DND-41 (cell line): ENCODE measurements around the gene SERINC5.

Experiments used
- ATAC-seq: fragments of 200-7000 bp; cut with Tn5 transposase; 3 replicates; pipeline ENCODE4 v1.9.1; 2021; ENCODE audit warnings: low read depth; ENCODE audit not compliant: insufficient read depth
- DNase-seq: peaks from one replicate; pipeline ENCODE4 v3.0.0-alpha.2; 2020
- H2AFZ ChIP-seq: 2 replicates; pipeline ENCODE4 v1.6.0; 2012; ENCODE audit warnings: low read depth, low read length
- H3K27ac ChIP-seq: 2 replicates; pipeline ENCODE4 v1.5.1; 2012; ENCODE audit warnings: low read length, inconsistent platforms
- H3K27me3 ChIP-seq: fragments of 200-600 bp; sonication (generic); 2 replicates; pipeline ENCODE4 v1.6.0; 2012; ENCODE audit warnings: low read length, mild to moderate bottlenecking, inconsistent platforms; ENCODE audit not compliant: insufficient read depth, poor library complexity
- H3K36me3 ChIP-seq: 2 replicates; pipeline ENCODE4 v1.5.1; 2012; ENCODE audit warnings: low read length, inconsistent platforms; ENCODE audit not compliant: insufficient read depth
- H3K4me1 ChIP-seq: 2 replicates; pipeline ENCODE4 v1.5.1; 2012; ENCODE audit warnings: mild to moderate bottlenecking, low read length; ENCODE audit not compliant: insufficient read depth
- H3K4me2 ChIP-seq: 2 replicates; pipeline ENCODE4 v1.6.0; 2012; ENCODE audit warnings: mild to moderate bottlenecking, moderate library complexity, low read length, inconsistent platforms; ENCODE audit not compliant: insufficient read depth
- H3K4me3 ChIP-seq, 2 experiments: fragments of 200-600 bp in 1 of 2; shearing (Covaris generic) in 1 of 2; 2 replicates each; pipeline ENCODE4 v1.5.1; 2012 to 2016; ENCODE audit warnings: inconsistent platforms in 2 of 2, low read length in 2 of 2, mild to moderate bottlenecking in 2 of 2, low read depth in 1 of 2, moderate library complexity in 1 of 2
- H3K79me2 ChIP-seq: 2 replicates; pipeline ENCODE4 v1.6.0; 2012; ENCODE audit warnings: low read length, inconsistent platforms; ENCODE audit not compliant: insufficient read depth
- H3K9ac ChIP-seq: 2 replicates; pipeline ENCODE4 v1.6.0; 2012; ENCODE audit warnings: low read depth, mild to moderate bottlenecking, inconsistent platforms, low read length, moderate library complexity
- H3K9me3 ChIP-seq: 2 replicates; pipeline ENCODE4 v1.5.1; 2012; ENCODE audit warnings: low read length, moderate library complexity, mild to moderate bottlenecking, inconsistent platforms; ENCODE audit not compliant: insufficient read depth, severe bottlenecking
- H4K20me1 ChIP-seq: 2 replicates; pipeline ENCODE4 v1.6.0; 2012; ENCODE audit warnings: low read length; ENCODE audit not compliant: insufficient read depth
- EZH2 ChIP-seq: IDR thresholded peaks from 3 replicates; pipeline ENCODE4 v1.6.1; 2012; ENCODE audit warnings: borderline replicate concordance, low read depth, mild to moderate bottlenecking, moderate library complexity, low read length, inconsistent platforms; ENCODE audit not compliant: severe bottlenecking
- TF ChIP-seq, protein P1 (sequence below): IDR thresholded peaks from 2 replicates; pipeline ENCODE4 v1.5.1; 2012; ENCODE audit warnings: borderline replicate concordance, low read length, moderate library complexity, mild to moderate bottlenecking; ENCODE audit not compliant: poor library complexity, severe bottlenecking; ENCODE audit errors: extremely low read depth

Gene SERINC5

DNA sequence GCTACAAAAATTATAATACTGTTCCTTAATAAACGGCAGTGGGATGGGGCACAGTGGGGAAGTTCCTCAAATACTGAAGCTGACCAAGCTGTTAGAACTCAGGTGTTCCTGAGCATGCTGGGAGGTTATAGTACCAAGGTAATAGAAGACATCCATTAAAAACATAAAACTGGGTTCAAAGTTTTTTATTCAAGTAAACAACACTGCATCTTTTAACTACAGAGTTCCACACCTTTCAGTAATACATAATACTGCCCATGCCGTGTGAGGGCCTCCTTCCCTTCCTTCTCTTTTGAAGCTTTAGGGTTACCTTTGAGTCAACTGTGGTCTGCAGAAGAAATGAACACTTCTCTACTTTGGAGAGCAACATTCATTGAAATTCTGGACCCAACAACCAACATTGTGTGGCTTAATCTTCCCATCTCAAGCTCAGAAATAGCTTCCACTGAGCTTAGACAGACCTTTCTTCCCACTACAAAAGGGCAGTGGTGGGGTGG, 43.6 kb downstream of the SERINC5 start:
- no peak for ATAC-seq
- Histone ChIP-seq H2AFZ (no peak overlapping the region), H3K4me1 (0 out of 2 replicates have a peak, but pooled peaks cover 1% of the 10 kb centered on the region)

DNA sequence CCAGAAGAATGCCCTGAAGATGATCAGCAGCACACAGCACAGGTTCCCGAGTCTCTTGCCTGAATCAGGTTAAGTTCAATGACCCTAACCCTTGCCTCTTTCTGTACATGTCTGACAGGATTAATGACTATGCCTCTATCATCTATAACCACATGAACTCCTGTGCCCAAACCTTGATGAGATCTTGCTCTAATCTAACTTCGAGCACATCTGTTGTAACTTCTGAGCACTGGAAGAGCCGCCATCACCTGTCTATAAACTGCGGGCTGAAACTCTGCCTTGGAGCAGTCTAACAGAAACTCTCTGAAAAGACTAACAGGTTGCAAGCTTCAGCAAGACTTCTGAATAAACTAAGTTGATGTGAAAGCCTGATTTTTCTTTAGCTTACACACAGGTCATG, 44.5 kb downstream of the SERINC5 start:
- H3K79me2 ChIP-seq: peaks cover 94% of the 10 kb centered on the region
- peaks cover 15% of the 10 kb centered on the region for H4K20me1 ChIP-seq
- TF ChIP-seq, protein P1, sequence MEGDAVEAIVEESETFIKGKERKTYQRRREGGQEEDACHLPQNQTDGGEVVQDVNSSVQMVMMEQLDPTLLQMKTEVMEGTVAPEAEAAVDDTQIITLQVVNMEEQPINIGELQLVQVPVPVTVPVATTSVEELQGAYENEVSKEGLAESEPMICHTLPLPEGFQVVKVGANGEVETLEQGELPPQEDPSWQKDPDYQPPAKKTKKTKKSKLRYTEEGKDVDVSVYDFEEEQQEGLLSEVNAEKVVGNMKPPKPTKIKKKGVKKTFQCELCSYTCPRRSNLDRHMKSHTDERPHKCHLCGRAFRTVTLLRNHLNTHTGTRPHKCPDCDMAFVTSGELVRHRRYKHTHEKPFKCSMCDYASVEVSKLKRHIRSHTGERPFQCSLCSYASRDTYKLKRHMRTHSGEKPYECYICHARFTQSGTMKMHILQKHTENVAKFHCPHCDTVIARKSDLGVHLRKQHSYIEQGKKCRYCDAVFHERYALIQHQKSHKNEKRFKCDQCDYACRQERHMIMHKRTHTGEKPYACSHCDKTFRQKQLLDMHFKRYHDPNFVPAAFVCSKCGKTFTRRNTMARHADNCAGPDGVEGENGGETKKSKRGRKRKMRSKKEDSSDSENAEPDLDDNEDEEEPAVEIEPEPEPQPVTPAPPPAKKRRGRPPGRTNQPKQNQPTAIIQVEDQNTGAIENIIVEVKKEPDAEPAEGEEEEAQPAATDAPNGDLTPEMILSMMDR: no peak
- no peaks in the 10 kb centered on the region for H3K27me3 ChIP-seq
- H3K9me3 ChIP-seq: peaks cover 3% of the 10 kb centered on the region
- no peak for DNase-seq
- no peaks in the 10 kb centered on the region for H3K4me1 ChIP-seq
- ATAC-seq: no peak
- peaks cover 15% of the 10 kb centered on the region; the same call in 1 of the 2 replicates for H3K36me3 ChIP-seq
- no peak overlapping the region for H3K4me2 ChIP-seq
- H3K4me3 ChIP-seq: no peak overlapping the region
- no peak overlapping the region for H2AFZ ChIP-seq
- 0 out of 2 replicates have a peak overlapping the region, but pooled peaks have one; percentile 34 for H3K27ac ChIP-seq
- H3K9ac ChIP-seq: no peak overlapping the region

More for the DNA sequence above, 43.6 kb downstream of the SERINC5 start:
- Histone ChIP-seq H4K20me1 (peaks cover 15% of the 10 kb centered on the region), H3K79me2 (peaks cover 96% of the 10 kb centered on the region), H3K9me3 (no peaks in the 10 kb centered on the region), H3K4me3 (no peak overlapping the region), H3K27ac (peak overlapping the region; percentile 34; the same call in 1 of the 2 replicates), H3K4me2 (no peak overlapping the region), H3K27me3 (no peaks in the 10 kb centered on the region), H3K9ac (no peak overlapping the region), H3K36me3 (peaks cover 15% of the 10 kb centered on the region; the same call in 1 of the 2 replicates)
- no peak for TF ChIP-seq EZH2
- TF ChIP-seq, protein P1: no peak
- DNase-seq: no peak

DNA sequence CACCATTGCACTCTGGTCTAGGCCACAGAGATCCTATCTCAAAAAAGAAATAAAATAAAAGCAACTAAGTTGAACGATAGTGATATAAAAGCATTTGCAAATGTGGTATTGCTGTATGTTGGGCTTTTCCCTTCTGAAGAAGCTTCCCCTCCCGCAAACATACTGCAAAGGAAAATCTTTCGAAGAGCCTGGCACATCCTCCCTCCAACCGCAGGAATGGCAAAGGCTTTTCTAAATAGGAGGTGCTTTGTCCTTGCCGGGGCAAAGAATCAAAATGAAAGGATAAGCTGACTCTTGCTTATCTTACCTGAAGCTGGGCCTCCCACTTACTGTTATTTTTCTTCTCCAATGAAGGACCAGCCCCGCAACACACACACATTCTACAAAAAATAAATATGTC, 45.8 kb downstream of the SERINC5 start:
- peaks cover 94% of the 10 kb centered on the region for H3K79me2 ChIP-seq
- peaks cover 11% of the 10 kb centered on the region for H3K9me3 ChIP-seq
- H4K20me1 ChIP-seq: peaks cover 19% of the 10 kb centered on the region
- peaks cover 25% of the 10 kb centered on the region for H3K36me3 ChIP-seq
- no peaks in the 10 kb centered on the region for H3K27me3 ChIP-seq
- H3K4me2 ChIP-seq: no peak overlapping the region
- H3K9ac ChIP-seq: no peak overlapping the region
- DNase-seq (no peak), ATAC-seq (no peak)
- H3K27ac ChIP-seq: 0 out of 2 replicates have a peak overlapping the region, but pooled peaks have one; percentile 19
- no peaks in the 10 kb centered on the region for H3K4me1 ChIP-seq
- TF ChIP-seq, protein P1: no peak
- no peak for TF ChIP-seq EZH2
- H2AFZ ChIP-seq: no peak overlapping the region
- H3K4me3 ChIP-seq: no peak overlapping the region
